GM23338 (cell line): ENCODE results near the gene NQO1. TPM values are rescaled to one million over a fixed set of nuclear protein-coding genes. Genes with fewer than 3 reads are reported as not detected.

Source experiments
- ATAC-seq: fragments of 200-7000 bp; cut with Tn5 transposase; 3 replicates; pipeline ENCODE4 v1.9.1; 2020
- DNase-seq: peaks from one replicate; pipeline ENCODE4 v3.0.0-alpha.2; 2015; ENCODE audit warnings: low spot score
- H2AFZ ChIP-seq: fragments of 200-600 bp; sonication (generic); 2 replicates; pipeline ENCODE4 v1.8.0; 2016; ENCODE audit warnings: antibody characterized with exemption, mild to moderate bottlenecking, moderate library complexity
- H3F3A ChIP-seq: fragments of 200-600 bp; sonication (generic); replicated peaks from 2 replicates; pipeline ENCODE4 v1.8.0; 2017; ENCODE audit warnings: antibody characterized with exemption, mixed run types, low read depth
- H3K27ac ChIP-seq: fragments of 200-600 bp; sonication (generic); 2 replicates; pipeline ENCODE4 v1.6.1; 2016; ENCODE audit warnings: low read depth
- H3K27me3 ChIP-seq: fragments of 200-600 bp; sonication (generic); 2 replicates; pipeline ENCODE4 v1.8.0; 2016; ENCODE audit warnings: mild to moderate bottlenecking, mixed run types, moderate library complexity; ENCODE audit not compliant: insufficient read depth
- H3K36me3 ChIP-seq: fragments of 200-600 bp; sonication (generic); 2 replicates; pipeline ENCODE4 v1.8.0; 2016; ENCODE audit warnings: mild to moderate bottlenecking; ENCODE audit not compliant: insufficient read depth
- H3K4me1 ChIP-seq: fragments of 200-600 bp; sonication (generic); 2 replicates; pipeline ENCODE4 v1.8.0; 2016; ENCODE audit warnings: mild to moderate bottlenecking, moderate library complexity; ENCODE audit not compliant: insufficient read depth
- H3K4me2 ChIP-seq: fragments of 200-600 bp; sonication (generic); 2 replicates; pipeline ENCODE4 v1.7.1; 2017; ENCODE audit warnings: mixed run types
- H3K4me3 ChIP-seq: fragments of 200-600 bp; sonication (generic); 2 replicates; pipeline ENCODE4 v1.6.1; 2016; ENCODE audit warnings: mixed run types
- H3K79me2 ChIP-seq: fragments of 200-600 bp; sonication (generic); replicated peaks from 2 replicates; pipeline ENCODE4 v1.8.0; 2017; ENCODE audit warnings: mild to moderate bottlenecking; ENCODE audit not compliant: insufficient read depth
- H3K9me2 ChIP-seq: fragments of 200-600 bp; sonication (generic); 2 replicates; pipeline ENCODE4 v1.8.0; 2017; ENCODE audit not compliant: insufficient read depth
- H4K20me1 ChIP-seq: fragments of 200-600 bp; sonication (generic); replicated peaks from 2 replicates; pipeline ENCODE4 v1.8.0; 2017; ENCODE audit warnings: mild to moderate bottlenecking; ENCODE audit not compliant: insufficient read depth
- H3K27ac Mint-ChIP-seq: 2 replicates; pipeline ENCODE4 v1.8.0; 2020; ENCODE audit warnings: inconsistent platforms, mild to moderate bottlenecking, moderate library complexity, mixed read lengths
- H3K27me3 Mint-ChIP-seq: 3 replicates; pipeline ENCODE4 v1.8.0; 2022; ENCODE audit warnings: low read depth, mild to moderate bottlenecking, moderate library complexity, mixed read lengths, inconsistent platforms; ENCODE audit not compliant: insufficient read depth, poor library complexity
- H3K36me3 Mint-ChIP-seq: 3 replicates; pipeline ENCODE4 v1.8.0; 2021; ENCODE audit warnings: low read depth, mild to moderate bottlenecking, inconsistent platforms, moderate library complexity, mixed read lengths
- H3K4me1 Mint-ChIP-seq: 3 replicates; pipeline ENCODE4 v1.8.0; 2020; ENCODE audit warnings: mild to moderate bottlenecking, inconsistent platforms, mixed read lengths
- H3K4me3 Mint-ChIP-seq: 3 replicates; pipeline ENCODE4 v1.8.0; 2021; ENCODE audit warnings: moderate library complexity, mild to moderate bottlenecking, inconsistent platforms, mixed read lengths
- H3K9me3 Mint-ChIP-seq: 3 replicates; pipeline ENCODE4 v1.8.0; 2020; ENCODE audit warnings: moderate library complexity, mild to moderate bottlenecking, inconsistent platforms, mixed read lengths
- CREB1 ChIP-seq: fragments of 250-450 bp; sonication (Bioruptor Pico); IDR thresholded peaks from 2 replicates; pipeline ENCODE4 v1.5.0; 2020; ENCODE audit warnings: low read depth, mild to moderate bottlenecking, moderate library complexity
- EZH2 ChIP-seq: fragments of 200-600 bp; sonication (generic); IDR thresholded peaks from one replicate; pipeline ENCODE4 v1.8.0; 2017; ENCODE audit warnings: antibody characterized with exemption, mild to moderate bottlenecking, low read depth; ENCODE audit not compliant: unreplicated experiment
- EZH2phosphoT487 ChIP-seq: fragments of 200-600 bp; sonication (generic); IDR thresholded peaks from one replicate; pipeline ENCODE4 v1.8.1; 2018; ENCODE audit warnings: antibody characterized with exemption; ENCODE audit not compliant: unreplicated experiment
- JUNB ChIP-seq: IDR thresholded peaks from one replicate; pipeline ENCODE4 v1.6.1; 2016; ENCODE audit warnings: antibody characterized with exemption; ENCODE audit not compliant: unreplicated experiment
- NANOG ChIP-seq: IDR thresholded peaks from 2 replicates; pipeline ENCODE4 v1.6.1; 2016; ENCODE audit warnings: antibody characterized with exemption, borderline replicate concordance
- POLR2AphosphoS5 ChIP-seq: IDR thresholded peaks from 2 replicates; pipeline ENCODE4 v1.6.1; 2016; ENCODE audit warnings: antibody characterized with exemption, low read depth
- STAT1 ChIP-seq: IDR thresholded peaks from one replicate; pipeline ENCODE4 v1.6.1; 2016; ENCODE audit warnings: antibody characterized with exemption; ENCODE audit not compliant: unreplicated experiment
- ZNF114 ChIP-seq: fragments of 250-450 bp; sonication (Bioruptor Pico); IDR thresholded peaks from 2 replicates; pipeline ENCODE4 v1.5.0; 2020; ENCODE audit warnings: mild to moderate bottlenecking, moderate library complexity
- ZNF331 ChIP-seq: fragments of 250-450 bp; sonication (Bioruptor Pico); IDR thresholded peaks from 2 replicates; pipeline ENCODE4 v1.5.0; 2020; ENCODE audit warnings: low read depth, mild to moderate bottlenecking, moderate library complexity
- polyA plus RNA-seq: library from polyadenylated mRNA; unstranded; fragments of >200 nt; fragmentation: Nextera tagmentation; extraction: Ambion mirVana; gene quantifications from 2 replicates; pipeline ENCODE4 v1.2.1, GENCODE V29; 2016
- total RNA-seq: library from RNA; depleted of rRNA; stranded (reverse); fragments of >200 nt; shearing (Covaris generic); gene quantifications from 2 replicates; pipeline ENCODE4 v1.2.3, GENCODE V29; 2014
- TF ChIP-seq, protein P1 (sequence below): IDR thresholded peaks from one replicate; pipeline ENCODE4 v1.6.1; 2018; ENCODE audit warnings: antibody characterized with exemption; ENCODE audit not compliant: unreplicated experiment
- TF ChIP-seq, protein P2 (sequence below): fragments of 250-450 bp; sonication (Bioruptor Pico); IDR thresholded peaks from 2 replicates; pipeline ENCODE4 v1.5.0; 2020; ENCODE audit warnings: mild to moderate bottlenecking, moderate library complexity
- TF ChIP-seq, protein P3 (sequence below), 2 experiments: fragments of 200-600 bp in 1 of 2; sonication (generic) in 1 of 2; conservative IDR thresholded peaks; 2 replicates each; pipeline versions ENCODE4 v1.5.1 to v1.6.1; 2016 to 2017; ENCODE audit warnings: antibody characterized with exemption in 2 of 2, low read depth in 2 of 2, mild to moderate bottlenecking in 2 of 2, moderate library complexity in 1 of 2
- TF ChIP-seq, protein P4 (sequence below): IDR thresholded peaks from 2 replicates; pipeline ENCODE4 v1.6.1; 2016; ENCODE audit warnings: antibody characterized with exemption

Gene NQO1
- total and polyA plus RNA-seq, 2 experiments from 2014 or later: 80.9 to 86.3 TPM

DNA sequence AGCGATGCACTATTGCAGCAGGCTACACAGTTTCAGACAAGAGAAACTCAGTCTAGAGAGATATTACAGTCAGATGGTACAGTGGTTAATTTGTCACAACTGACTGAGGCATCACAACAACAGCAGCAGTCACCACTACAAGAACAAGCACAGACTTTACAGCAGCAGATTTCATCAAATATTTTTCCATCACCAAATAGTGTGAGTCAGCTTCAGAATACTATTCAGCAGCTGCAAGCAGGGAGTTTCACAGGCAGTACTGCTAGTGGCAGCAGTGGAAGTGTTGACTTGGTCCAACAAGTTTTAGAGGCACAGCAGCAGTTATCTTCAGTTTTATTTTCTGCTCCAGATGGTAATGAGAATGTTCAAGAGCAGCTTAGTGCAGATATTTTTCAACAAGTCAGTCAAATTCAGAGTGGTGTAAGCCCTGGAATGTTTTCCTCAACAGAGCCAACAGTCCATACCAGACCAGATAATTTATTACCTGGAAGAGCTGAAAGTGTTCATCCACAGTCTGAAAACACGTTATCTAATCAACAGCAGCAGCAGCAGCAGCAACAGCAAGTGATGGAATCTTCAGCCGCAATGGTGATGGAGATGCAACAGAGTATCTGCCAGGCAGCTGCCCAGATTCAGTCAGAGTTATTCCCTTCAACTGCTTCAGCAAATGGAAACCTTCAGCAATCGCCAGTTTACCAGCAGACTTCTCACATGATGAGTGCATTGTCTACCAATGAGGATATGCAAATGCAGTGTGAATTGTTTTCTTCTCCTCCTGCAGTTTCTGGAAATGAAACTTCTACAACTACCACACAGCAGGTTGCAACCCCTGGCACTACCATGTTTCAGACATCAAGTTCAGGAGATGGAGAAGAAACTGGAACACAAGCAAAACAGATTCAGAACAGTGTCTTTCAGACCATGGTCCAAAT is 34.1 kb downstream of the NQO1 start:
- H3K27ac ChIP-seq: no peak overlapping the region
- TF ChIP-seq ZNF331 (CRISPR knock-in tag) (no peak), POLR2AphosphoS5 (no peak), EZH2 (no peak), EZH2phosphoT487 (no peak), JUNB (no peak), NANOG (no peak), STAT1 (no peak), ZNF114 (CRISPR knock-in tag) (no peak), CREB1 (CRISPR knock-in tag) (no peak)
- TF ChIP-seq, protein P1, sequence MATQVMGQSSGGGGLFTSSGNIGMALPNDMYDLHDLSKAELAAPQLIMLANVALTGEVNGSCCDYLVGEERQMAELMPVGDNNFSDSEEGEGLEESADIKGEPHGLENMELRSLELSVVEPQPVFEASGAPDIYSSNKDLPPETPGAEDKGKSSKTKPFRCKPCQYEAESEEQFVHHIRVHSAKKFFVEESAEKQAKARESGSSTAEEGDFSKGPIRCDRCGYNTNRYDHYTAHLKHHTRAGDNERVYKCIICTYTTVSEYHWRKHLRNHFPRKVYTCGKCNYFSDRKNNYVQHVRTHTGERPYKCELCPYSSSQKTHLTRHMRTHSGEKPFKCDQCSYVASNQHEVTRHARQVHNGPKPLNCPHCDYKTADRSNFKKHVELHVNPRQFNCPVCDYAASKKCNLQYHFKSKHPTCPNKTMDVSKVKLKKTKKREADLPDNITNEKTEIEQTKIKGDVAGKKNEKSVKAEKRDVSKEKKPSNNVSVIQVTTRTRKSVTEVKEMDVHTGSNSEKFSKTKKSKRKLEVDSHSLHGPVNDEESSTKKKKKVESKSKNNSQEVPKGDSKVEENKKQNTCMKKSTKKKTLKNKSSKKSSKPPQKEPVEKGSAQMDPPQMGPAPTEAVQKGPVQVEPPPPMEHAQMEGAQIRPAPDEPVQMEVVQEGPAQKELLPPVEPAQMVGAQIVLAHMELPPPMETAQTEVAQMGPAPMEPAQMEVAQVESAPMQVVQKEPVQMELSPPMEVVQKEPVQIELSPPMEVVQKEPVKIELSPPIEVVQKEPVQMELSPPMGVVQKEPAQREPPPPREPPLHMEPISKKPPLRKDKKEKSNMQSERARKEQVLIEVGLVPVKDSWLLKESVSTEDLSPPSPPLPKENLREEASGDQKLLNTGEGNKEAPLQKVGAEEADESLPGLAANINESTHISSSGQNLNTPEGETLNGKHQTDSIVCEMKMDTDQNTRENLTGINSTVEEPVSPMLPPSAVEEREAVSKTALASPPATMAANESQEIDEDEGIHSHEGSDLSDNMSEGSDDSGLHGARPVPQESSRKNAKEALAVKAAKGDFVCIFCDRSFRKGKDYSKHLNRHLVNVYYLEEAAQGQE: no peak
- TF ChIP-seq, protein P2, sequence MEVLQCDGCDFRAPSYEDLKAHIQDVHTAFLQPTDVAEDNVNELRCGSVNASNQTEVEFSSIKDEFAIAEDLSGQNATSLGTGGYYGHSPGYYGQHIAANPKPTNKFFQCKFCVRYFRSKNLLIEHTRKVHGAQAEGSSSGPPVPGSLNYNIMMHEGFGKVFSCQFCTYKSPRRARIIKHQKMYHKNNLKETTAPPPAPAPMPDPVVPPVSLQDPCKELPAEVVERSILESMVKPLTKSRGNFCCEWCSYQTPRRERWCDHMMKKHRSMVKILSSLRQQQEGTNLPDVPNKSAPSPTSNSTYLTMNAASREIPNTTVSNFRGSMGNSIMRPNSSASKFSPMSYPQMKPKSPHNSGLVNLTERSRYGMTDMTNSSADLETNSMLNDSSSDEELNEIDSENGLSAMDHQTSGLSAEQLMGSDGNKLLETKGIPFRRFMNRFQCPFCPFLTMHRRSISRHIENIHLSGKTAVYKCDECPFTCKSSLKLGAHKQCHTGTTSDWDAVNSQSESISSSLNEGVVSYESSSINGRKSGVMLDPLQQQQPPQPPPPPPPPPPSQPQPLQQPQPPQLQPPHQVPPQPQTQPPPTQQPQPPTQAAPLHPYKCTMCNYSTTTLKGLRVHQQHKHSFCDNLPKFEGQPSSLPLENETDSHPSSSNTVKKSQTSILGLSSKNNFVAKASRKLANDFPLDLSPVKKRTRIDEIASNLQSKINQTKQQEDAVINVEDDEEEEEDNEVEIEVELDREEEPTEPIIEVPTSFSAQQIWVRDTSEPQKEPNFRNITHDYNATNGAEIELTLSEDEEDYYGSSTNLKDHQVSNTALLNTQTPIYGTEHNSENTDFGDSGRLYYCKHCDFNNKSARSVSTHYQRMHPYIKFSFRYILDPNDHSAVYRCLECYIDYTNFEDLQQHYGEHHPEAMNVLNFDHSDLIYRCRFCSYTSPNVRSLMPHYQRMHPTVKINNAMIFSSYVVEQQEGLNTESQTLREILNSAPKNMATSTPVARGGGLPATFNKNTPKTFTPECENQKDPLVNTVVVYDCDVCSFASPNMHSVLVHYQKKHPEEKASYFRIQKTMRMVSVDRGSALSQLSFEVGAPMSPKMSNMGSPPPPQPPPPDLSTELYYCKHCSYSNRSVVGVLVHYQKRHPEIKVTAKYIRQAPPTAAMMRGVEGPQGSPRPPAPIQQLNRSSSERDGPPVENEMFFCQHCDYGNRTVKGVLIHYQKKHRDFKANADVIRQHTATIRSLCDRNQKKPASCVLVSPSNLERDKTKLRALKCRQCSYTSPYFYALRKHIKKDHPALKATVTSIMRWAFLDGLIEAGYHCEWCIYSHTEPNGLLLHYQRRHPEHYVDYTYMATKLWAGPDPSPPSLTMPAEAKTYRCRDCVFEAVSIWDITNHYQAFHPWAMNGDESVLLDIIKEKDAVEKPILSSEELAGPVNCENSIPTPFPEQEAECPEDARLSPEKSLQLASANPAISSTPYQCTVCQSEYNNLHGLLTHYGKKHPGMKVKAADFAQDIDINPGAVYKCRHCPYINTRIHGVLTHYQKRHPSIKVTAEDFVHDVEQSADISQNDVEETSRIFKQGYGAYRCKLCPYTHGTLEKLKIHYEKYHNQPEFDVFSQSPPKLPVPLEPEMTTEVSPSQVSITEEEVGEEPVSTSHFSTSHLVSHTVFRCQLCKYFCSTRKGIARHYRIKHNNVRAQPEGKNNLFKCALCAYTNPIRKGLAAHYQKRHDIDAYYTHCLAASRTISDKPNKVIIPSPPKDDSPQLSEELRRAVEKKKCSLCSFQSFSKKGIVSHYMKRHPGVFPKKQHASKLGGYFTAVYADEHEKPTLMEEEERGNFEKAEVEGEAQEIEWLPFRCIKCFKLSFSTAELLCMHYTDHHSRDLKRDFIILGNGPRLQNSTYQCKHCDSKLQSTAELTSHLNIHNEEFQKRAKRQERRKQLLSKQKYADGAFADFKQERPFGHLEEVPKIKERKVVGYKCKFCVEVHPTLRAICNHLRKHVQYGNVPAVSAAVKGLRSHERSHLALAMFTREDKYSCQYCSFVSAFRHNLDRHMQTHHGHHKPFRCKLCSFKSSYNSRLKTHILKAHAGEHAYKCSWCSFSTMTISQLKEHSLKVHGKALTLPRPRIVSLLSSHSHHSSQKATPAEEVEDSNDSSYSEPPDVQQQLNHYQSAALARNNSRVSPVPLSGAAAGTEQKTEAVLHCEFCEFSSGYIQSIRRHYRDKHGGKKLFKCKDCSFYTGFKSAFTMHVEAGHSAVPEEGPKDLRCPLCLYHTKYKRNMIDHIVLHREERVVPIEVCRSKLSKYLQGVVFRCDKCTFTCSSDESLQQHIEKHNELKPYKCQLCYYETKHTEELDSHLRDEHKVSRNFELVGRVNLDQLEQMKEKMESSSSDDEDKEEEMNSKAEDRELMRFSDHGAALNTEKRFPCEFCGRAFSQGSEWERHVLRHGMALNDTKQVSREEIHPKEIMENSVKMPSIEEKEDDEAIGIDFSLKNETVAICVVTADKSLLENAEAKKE (CRISPR knock-in tag): no peak
- TF ChIP-seq, protein P3, sequence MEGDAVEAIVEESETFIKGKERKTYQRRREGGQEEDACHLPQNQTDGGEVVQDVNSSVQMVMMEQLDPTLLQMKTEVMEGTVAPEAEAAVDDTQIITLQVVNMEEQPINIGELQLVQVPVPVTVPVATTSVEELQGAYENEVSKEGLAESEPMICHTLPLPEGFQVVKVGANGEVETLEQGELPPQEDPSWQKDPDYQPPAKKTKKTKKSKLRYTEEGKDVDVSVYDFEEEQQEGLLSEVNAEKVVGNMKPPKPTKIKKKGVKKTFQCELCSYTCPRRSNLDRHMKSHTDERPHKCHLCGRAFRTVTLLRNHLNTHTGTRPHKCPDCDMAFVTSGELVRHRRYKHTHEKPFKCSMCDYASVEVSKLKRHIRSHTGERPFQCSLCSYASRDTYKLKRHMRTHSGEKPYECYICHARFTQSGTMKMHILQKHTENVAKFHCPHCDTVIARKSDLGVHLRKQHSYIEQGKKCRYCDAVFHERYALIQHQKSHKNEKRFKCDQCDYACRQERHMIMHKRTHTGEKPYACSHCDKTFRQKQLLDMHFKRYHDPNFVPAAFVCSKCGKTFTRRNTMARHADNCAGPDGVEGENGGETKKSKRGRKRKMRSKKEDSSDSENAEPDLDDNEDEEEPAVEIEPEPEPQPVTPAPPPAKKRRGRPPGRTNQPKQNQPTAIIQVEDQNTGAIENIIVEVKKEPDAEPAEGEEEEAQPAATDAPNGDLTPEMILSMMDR (conservative IDR thresholded peaks at IDR 0.05; ENCODE audit: low read depth in 2 of 2): no peak
- TF ChIP-seq, protein P4, sequence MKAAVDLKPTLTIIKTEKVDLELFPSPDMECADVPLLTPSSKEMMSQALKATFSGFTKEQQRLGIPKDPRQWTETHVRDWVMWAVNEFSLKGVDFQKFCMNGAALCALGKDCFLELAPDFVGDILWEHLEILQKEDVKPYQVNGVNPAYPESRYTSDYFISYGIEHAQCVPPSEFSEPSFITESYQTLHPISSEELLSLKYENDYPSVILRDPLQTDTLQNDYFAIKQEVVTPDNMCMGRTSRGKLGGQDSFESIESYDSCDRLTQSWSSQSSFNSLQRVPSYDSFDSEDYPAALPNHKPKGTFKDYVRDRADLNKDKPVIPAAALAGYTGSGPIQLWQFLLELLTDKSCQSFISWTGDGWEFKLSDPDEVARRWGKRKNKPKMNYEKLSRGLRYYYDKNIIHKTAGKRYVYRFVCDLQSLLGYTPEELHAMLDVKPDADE: no peak
- H3K4me3 ChIP-seq: no peak overlapping the region
- DNase-seq: no peak
- H3F3A ChIP-seq: no peaks in the 10 kb centered on the region
- H4K20me1 ChIP-seq: no peaks in the 10 kb centered on the region
- no peaks in the 10 kb centered on the region for H3K9me3 Mint-ChIP-seq
- H3K36me3 Mint-ChIP-seq: peaks cover 34% of the 10 kb centered on the region
- no peak overlapping the region for H3K4me3 Mint-ChIP-seq
- H3K9me2 ChIP-seq: no peaks in the 10 kb centered on the region
- H3K79me2 ChIP-seq: no peaks in the 10 kb centered on the region
- no peak overlapping the region for H3K4me2 ChIP-seq
- peaks cover 13% of the 10 kb centered on the region; the same call in 1 of the 2 replicates for H3K36me3 ChIP-seq
- H3K27ac Mint-ChIP-seq: no peak overlapping the region
- no peaks in the 10 kb centered on the region for H3K27me3 ChIP-seq
- no peaks in the 10 kb centered on the region for H3K27me3 Mint-ChIP-seq
- H3K4me1 Mint-ChIP-seq: no peaks in the 10 kb centered on the region
- no peak overlapping the region for H2AFZ ChIP-seq
- ATAC-seq: no peak
- H3K4me1 ChIP-seq: no peaks in the 10 kb centered on the region
